ENCODE measurements around the gene IMMP2L. TPM values are rescaled to one million over a fixed set of nuclear protein-coding genes. Genes with fewer than 3 reads are reported as not detected.

Gene IMMP2L
- total and polyA plus RNA-seq, 3 experiments from 2014 or later, result 13.7 to 23.5 (median 18.0) TPM

DNA sequence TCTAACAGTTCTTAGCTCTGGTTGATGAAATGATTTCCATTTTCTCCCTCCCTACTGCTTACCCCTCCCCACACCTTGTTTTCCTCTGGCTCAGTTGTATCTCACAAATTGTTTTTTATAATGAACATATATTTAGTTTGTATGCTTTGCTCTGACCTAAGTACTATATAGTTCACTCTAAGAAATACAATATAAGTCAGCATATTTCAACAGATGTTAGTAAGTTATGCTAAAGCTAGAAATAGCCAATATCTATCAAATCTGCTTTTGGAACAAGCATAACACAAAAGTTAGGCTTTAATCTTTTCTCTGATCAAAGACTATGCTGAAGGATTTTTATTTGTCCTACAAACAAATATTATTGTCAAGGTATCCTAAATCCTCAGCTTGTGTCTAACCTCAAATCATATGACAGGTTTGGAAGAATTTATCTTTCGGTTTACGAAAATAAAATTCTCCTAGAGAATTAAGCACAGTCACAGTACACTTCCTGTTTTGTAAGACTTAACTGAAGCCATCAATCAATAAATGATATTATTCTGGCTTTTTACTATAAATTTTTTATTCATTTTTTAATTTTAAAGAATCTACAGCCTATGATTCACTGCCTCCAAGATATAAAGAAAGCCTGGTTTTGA is 67.0 kb downstream of the IMMP2L start:
- Histone ChIP-seq H3K27ac (ENCODE audit: low read depth, low read length) (no peak overlapping the region), H3K9me3 (ENCODE audit: low read length) (no peaks in the 10 kb centered on the region), H3K36me3 (ENCODE audit: insufficient read depth, low read length) (no peaks in the 10 kb centered on the region), H3K4me1 (ENCODE audit: insufficient read depth, low read length) (no peaks in the 10 kb centered on the region), H3K4me3 (ENCODE audit: low read length) (no peak overlapping the region), H3K27me3 (ENCODE audit: insufficient read depth, low read length, poor library complexity, severe bottlenecking) (no peaks in the 10 kb centered on the region)
- Mint-ChIP-seq H3K4me1 (peaks cover 7 to 13% (median 11%) of the 10 kb centered on the region in 3 donors), H3K27ac (no peak overlapping the region), H3K4me3 (no peak overlapping the region), H3K36me3 (peaks cover 0 to 12% (median 5%) of the 10 kb centered on the region in 3 donors), H3K27me3 (peaks cover 0 to 2% of the 10 kb centered on the region in 2 donors), H3K9me3 (peaks cover 0 to 3% (median 0%) of the 10 kb centered on the region in 5 donors)
- CTCF ChIA-PET, result no interaction called here
- POLR2A ChIA-PET, result no interaction called here
- DNase-seq, result no peak

DNA sequence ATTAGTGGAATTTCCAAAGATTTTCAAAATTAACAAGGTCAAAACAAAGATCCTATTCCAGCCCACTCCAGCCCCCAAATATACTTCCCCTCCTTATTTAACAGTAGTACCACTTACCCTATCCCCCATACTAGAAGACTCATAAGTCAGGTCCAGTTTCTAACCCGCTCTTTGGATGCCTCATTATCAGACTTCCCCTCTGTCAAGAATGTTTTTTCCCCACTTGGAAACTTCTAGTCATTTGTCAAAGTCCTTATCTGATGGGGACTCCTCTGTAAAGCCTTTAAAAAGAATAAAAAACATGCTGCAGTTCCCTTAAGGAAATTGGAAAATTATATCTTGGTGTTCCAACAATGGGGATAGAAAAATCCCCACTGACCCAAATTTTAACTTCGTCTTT is 70.1 kb downstream of the IMMP2L start:
- Mint-ChIP-seq H3K4me3 (no peak overlapping the region), H3K27ac (peak overlapping the region in 1 of 8 donors; percentile 4), H3K9me3 (no peaks in the 10 kb centered on the region), H3K36me3 (peaks cover 0 to 1% (median 0%) of the 10 kb centered on the region in 3 donors), H3K4me1 (no peaks in the 10 kb centered on the region), H3K27me3 (peaks cover 0 to 2% of the 10 kb centered on the region in 2 donors)
- Histone ChIP-seq H3K36me3 (ENCODE audit: insufficient read depth, low read length) (no peaks in the 10 kb centered on the region), H3K4me3 (ENCODE audit: low read length) (no peak overlapping the region), H3K27me3 (ENCODE audit: insufficient read depth, low read length, poor library complexity, severe bottlenecking) (no peaks in the 10 kb centered on the region), H3K27ac (ENCODE audit: low read depth, low read length) (no peak overlapping the region), H3K9me3 (ENCODE audit: low read length) (no peaks in the 10 kb centered on the region), H3K4me1 (ENCODE audit: insufficient read depth, low read length) (no peaks in the 10 kb centered on the region)
- no peak for DNase-seq
- ChIA-PET CTCF (no interaction called here), POLR2A (no interaction called here)

DNA sequence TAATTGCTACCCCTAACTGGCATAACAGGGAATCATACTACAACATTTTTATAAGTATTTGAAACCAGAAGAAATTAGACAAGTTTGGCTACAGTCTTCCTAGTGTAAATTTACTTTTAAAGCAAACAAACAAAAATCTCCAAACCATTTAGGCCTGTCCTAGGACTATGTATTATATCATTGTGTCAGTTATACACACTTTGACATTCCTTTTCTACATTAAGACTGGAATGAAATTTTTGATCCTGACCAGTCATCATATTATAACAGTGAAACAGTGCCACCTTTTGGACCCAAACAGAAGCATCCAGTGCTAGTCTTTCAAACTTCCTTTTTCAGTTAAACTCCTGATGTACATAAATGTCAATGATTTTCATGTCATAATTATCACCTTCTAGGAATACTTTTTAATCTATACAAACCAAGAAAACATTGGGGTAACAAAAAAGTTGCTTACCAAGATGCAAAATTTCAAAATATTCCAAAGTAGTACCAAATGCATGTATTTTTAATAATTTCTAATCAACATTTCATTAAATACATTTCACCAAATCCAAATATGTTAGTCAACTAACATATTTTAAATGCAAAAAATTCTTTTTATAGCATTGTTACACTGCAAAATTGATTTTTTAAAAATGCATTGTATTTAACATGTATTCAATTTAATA is 75.7 kb downstream of the IMMP2L start:
- DNase-seq, result peak in 2 of 5 donors; percentile 2 to 19
- Mint-ChIP-seq H3K36me3 (peaks cover 0 to 7% (median 2%) of the 10 kb centered on the region in 3 donors), H3K27me3 (no peaks in the 10 kb centered on the region), H3K27ac (peak overlapping the region in 1 of 8 donors; percentile 6), H3K4me3 (no peak overlapping the region), H3K4me1 (no peaks in the 10 kb centered on the region), H3K9me3 (no peaks in the 10 kb centered on the region)
- H3K9me3 ChIP-seq (ENCODE audit: low read length), result no peaks in the 10 kb centered on the region
- ChIA-PET CTCF (no interaction called here), POLR2A (no interaction called here)
- H3K27ac ChIP-seq (ENCODE audit: low read depth, low read length), result no peak overlapping the region
- no peaks in the 10 kb centered on the region for H3K4me1 ChIP-seq (ENCODE audit: insufficient read depth, low read length)
- H3K27me3 ChIP-seq (ENCODE audit: insufficient read depth, low read length, poor library complexity, severe bottlenecking), result no peaks in the 10 kb centered on the region
- H3K36me3 ChIP-seq (ENCODE audit: insufficient read depth, low read length), result no peaks in the 10 kb centered on the region
- H3K4me3 ChIP-seq (ENCODE audit: low read length), result no peak overlapping the region

DNA sequence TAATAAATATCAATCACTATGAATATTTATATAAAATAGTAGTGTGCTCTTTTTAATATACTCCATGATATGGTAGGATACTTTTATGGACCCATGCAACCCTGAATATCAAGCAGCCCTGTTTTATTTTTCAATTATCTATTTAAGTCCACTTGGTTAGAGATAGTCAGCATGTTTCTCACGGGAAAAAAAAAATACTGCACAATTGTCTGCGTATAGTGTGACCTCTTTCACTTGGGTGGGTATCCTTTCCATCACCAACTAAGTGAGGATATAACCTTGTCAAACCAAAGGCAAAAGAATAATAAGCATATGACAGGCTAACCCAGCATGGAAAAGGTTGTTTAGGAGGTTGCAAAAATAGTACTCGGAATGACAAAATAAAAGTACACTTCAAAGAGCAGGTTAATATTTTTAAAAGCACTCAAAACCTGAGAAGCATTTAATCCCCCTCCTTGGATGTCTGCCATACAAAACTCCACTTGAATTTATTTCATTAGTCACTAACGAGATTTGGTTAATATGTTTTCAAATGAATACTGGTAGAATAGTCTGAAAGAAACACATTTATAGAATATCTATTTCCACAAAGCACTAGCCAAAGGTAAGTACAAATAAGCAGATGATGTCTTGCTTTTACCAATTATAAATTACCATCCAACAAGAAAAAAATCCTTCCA is 76.5 kb downstream of the IMMP2L start:
- no peak for DNase-seq
- ChIA-PET POLR2A (no interaction called here), CTCF (no interaction called here)
- Mint-ChIP-seq H3K27ac (no peak overlapping the region), H3K27me3 (no peaks in the 10 kb centered on the region), H3K4me1 (no peaks in the 10 kb centered on the region), H3K9me3 (no peaks in the 10 kb centered on the region), H3K36me3 (peaks cover 2 to 10% (median 6%) of the 10 kb centered on the region in 3 donors), H3K4me3 (no peak overlapping the region)
- Histone ChIP-seq H3K36me3 (ENCODE audit: insufficient read depth, low read length) (no peaks in the 10 kb centered on the region), H3K4me1 (ENCODE audit: insufficient read depth, low read length) (no peaks in the 10 kb centered on the region), H3K4me3 (ENCODE audit: low read length) (no peak overlapping the region), H3K27me3 (ENCODE audit: insufficient read depth, low read length, poor library complexity, severe bottlenecking) (no peaks in the 10 kb centered on the region), H3K27ac (ENCODE audit: low read depth, low read length) (no peak overlapping the region), H3K9me3 (ENCODE audit: low read length) (no peaks in the 10 kb centered on the region)

DNA sequence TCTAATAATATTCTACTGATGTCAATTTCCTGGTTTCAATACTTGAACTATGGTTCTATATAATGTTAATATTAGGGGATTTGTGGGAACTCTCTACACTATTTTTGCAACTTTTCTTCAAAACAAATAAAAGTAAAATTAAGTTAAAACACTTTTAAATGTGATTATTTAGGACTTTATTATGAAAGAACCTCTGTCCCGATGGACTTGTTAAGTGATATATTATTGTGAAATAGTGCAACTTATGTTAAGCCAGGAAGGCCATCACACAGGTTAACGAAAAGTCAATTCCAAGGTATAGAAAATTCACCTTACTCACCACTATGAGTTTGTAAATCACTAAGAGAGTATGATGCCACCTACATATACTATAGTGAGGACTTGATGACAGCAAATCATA is 79.2 kb downstream of the IMMP2L start:
- ChIA-PET POLR2A (no interaction called here), CTCF (no interaction called here)
- H3K27me3 Mint-ChIP-seq, result no peaks in the 10 kb centered on the region
- DNase-seq, result no peak
- H3K4me1 ChIP-seq (ENCODE audit: insufficient read depth, low read length), result no peaks in the 10 kb centered on the region
- peaks cover 0 to 2% (median 0%) of the 10 kb centered on the region in 5 donors for H3K9me3 Mint-ChIP-seq
- peaks cover 4 to 13% (median 6%) of the 10 kb centered on the region in 3 donors for H3K36me3 Mint-ChIP-seq
- H3K36me3 ChIP-seq (ENCODE audit: insufficient read depth, low read length), result no peaks in the 10 kb centered on the region
- no peak overlapping the region for H3K4me3 ChIP-seq (ENCODE audit: low read length)
- H3K4me1 Mint-ChIP-seq, result no peaks in the 10 kb centered on the region
- H3K4me3 Mint-ChIP-seq, result no peak overlapping the region
- no peak overlapping the region for H3K27ac Mint-ChIP-seq
- H3K9me3 ChIP-seq (ENCODE audit: low read length), result no peaks in the 10 kb centered on the region
- no peaks in the 10 kb centered on the region for H3K27me3 ChIP-seq (ENCODE audit: insufficient read depth, low read length, poor library complexity, severe bottlenecking)
- no peak overlapping the region for H3K27ac ChIP-seq (ENCODE audit: low read depth, low read length)

DNA sequence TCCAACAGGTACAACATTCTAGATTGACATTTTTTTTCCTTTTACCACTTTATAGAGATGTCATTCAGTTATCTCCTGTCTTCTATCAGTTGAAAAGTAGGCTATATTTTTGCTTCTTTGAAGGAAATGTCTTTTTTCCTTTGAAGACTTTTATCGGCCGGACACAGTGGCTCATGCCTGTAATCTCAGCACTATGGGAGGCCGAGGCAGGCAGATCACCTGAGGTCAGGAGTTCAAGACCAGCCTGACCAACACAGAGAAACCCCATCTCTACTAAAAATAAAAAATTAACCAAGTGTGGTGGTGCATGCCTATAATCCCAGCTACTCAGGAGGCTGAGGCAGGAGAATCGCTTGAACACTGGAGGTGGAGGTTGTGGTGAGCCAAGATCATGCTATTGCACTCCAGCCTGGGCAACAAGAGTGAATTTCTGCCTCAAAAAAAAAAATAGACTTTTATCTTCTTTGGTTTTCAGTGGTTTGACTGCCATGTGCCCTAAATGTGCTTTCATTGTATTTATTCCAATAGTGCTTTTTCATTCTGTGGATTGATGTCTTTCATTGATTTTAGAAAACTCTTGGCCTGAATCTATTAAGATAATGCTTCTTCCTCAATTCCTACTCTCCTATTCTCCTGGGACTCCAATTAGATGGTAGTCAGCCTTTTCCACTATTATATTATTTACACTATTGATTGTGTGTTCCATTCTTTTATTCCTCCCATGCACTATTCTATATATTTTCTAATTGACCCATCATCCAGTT is 84.6 kb downstream of the IMMP2L start:
- no peaks in the 10 kb centered on the region for H3K27me3 Mint-ChIP-seq
- peaks cover 10 to 15% (median 14%) of the 10 kb centered on the region in 3 donors for H3K36me3 Mint-ChIP-seq
- POLR2A ChIA-PET, result no interaction called here
- Histone ChIP-seq H3K27ac (ENCODE audit: low read depth, low read length) (no peak overlapping the region), H3K4me3 (ENCODE audit: low read length) (no peak overlapping the region), H3K4me1 (ENCODE audit: insufficient read depth, low read length) (no peaks in the 10 kb centered on the region), H3K36me3 (ENCODE audit: insufficient read depth, low read length) (no peaks in the 10 kb centered on the region), H3K9me3 (ENCODE audit: low read length) (no peaks in the 10 kb centered on the region), H3K27me3 (ENCODE audit: insufficient read depth, low read length, poor library complexity, severe bottlenecking) (no peaks in the 10 kb centered on the region)
- H3K9me3 Mint-ChIP-seq, result peaks cover 0 to 2% (median 0%) of the 10 kb centered on the region in 5 donors
- DNase-seq, result no peak
- H3K4me3 Mint-ChIP-seq, result no peak overlapping the region
- H3K27ac Mint-ChIP-seq, result no peak overlapping the region
- H3K4me1 Mint-ChIP-seq, result no peaks in the 10 kb centered on the region
- CTCF ChIA-PET, result no interaction called here

DNA sequence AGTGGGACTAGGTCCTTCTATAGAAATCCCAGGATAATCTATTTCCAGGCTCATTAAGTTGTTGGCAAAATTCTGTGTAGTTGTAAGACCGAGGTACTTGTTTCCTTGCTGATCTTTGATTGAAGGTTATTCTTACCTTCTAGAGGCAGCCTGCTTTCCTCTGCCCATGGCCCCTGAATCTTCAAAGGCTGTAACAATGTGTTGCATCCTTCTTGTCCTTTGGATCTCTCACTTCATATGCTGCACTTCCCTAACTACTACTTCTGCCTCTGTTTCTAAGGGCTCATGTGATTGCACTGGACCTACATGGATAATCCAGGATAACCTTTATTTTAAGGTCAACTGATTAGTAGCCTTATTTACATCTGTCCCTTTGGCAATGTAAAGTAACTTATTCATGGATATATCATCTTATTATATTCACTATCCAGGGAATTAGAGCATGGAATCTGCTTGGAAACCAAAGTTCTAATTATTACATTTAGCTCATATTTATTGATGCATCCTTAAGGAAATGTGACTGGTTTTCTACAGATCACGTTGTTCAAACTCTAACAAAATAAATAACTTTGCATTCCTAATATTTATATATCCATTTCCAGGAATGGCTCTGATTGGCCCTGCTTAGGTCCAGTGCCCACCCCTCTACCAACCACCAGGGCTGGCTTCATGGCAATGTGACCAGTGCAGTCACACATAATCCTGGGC is 85.6 kb downstream of the IMMP2L start:
- Histone ChIP-seq H3K9me3 (ENCODE audit: low read length) (no peaks in the 10 kb centered on the region), H3K27ac (ENCODE audit: low read depth, low read length) (no peak overlapping the region), H3K4me1 (ENCODE audit: insufficient read depth, low read length) (no peaks in the 10 kb centered on the region), H3K4me3 (ENCODE audit: low read length) (no peak overlapping the region), H3K36me3 (ENCODE audit: insufficient read depth, low read length) (no peaks in the 10 kb centered on the region), H3K27me3 (ENCODE audit: insufficient read depth, low read length, poor library complexity, severe bottlenecking) (no peaks in the 10 kb centered on the region)
- Mint-ChIP-seq H3K4me3 (no peak overlapping the region), H3K36me3 (peaks cover 10 to 19% (median 15%) of the 10 kb centered on the region in 3 donors), H3K9me3 (peaks cover 0 to 2% (median 0%) of the 10 kb centered on the region in 5 donors), H3K27me3 (no peaks in the 10 kb centered on the region), H3K27ac (no peak overlapping the region), H3K4me1 (no peaks in the 10 kb centered on the region)
- POLR2A ChIA-PET, result no interaction called here
- CTCF ChIA-PET, result no interaction called here
- DNase-seq, result no peak
